GM18951 (cell line): Measurements from ENCODE around the gene APC2.

ENCODE experiments used
- POLR2A ChIP-seq: IDR thresholded peaks from 4 replicates; pipeline ENCODE4 v1.6.1; 2011; ENCODE audit warnings: mild to moderate bottlenecking; ENCODE audit not compliant: insufficient read length, insufficient read depth; ENCODE audit errors: extremely low read depth
- in situ Hi-C: fragments of 300-500 bp; cut with MboI; formaldehyde crosslinking; loops from one replicate; pipeline ENCODE4 v1.12.0; 2022; ENCODE audit warnings: low sequenced_read_pairs, mixed read lengths, inconsistent platforms; ENCODE audit not compliant: unreplicated experiment

APC2 gene

DNA sequence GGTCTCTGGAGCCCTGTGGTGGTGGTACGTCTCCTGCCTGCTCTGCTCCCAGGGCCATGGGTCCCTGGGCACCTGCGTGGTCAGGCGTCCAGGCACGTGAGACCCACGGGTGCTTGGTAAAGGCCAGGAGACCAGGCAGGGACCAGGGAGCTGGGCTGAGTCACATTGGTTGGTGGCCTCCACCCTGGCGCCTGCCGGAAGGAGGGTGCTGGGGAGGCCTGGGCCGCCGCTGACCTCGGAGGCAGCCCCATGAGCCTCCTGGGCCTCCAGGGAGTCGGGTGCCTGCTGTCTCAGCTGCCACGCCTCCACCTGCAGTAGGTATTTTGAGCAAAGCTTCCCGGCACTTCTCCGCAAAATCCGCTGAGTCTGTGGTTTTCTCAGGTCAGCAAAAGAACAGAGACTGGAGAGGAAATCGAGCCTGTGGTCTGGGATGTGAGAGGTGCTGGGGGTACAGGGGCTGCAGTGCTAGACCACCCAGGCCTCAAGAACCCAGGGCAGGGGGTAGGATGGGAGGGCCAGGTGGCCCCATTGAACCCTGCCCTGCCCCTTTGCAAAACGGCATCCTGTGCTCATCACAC is 70.4 kb downstream of the APC2 start:
- in situ Hi-C loops = no loop called here

DNA sequence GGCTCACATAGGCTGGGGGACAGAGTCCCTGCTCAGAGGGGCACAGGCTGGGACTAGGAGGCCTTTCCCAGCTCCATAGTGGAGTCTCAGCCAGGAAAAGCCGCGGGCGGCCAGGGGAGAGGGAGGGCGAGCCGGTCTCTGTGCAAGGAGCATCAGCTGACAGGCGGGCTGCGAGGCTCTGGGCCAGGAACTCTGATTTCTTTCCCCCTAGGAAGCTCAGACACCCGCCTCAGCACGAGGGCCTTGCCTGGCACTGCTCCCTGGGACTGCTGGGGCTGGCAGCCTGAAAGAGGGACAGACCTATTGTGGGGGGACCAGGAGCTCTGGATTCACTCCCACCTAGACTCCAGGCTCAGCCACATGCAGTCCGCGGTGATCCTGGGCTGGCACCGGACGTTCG is 71.7 kb downstream of the APC2 start:
- in situ Hi-C loops = no loop called here
- TF ChIP-seq POLR2A = no peak

More for the DNA sequence above, 70.4 kb downstream of the APC2 start:
- TF ChIP-seq POLR2A = no peak

GRCh38 chr19:1522061-1522460 is 72.1 kb downstream of the APC2 start:
- TF ChIP-seq POLR2A = no peak
- in situ Hi-C loops = no loop called here

GRCh38 chr19:1522838-1523237 is 72.9 kb downstream of the APC2 start:
- in situ Hi-C loops = no loop called here
- TF ChIP-seq POLR2A = no peak
